ACC112 (cell line): ENCODE results near the gene CAPNS2.

Experiments
- H2AFZ ChIP-seq: fragments of 200-600 bp; sonication (generic); one replicate; pipeline ENCODE4 v1.6.0; 2017; ENCODE audit warnings: antibody characterized with exemption, low read length; ENCODE audit not compliant: unreplicated experiment
- H3K27ac ChIP-seq: fragments of 200-600 bp; sonication (generic); 2 replicates; pipeline ENCODE4 v1.5.1; 2014; ENCODE audit warnings: low read depth, mild to moderate bottlenecking, antibody characterized with exemption, low read length, moderate library complexity
- H3K27me3 ChIP-seq: fragments of 200-600 bp; sonication (generic); 2 replicates; pipeline ENCODE4 v1.6.1; 2014; ENCODE audit warnings: mild to moderate bottlenecking, antibody characterized with exemption, low read length, moderate library complexity, mixed read lengths; ENCODE audit not compliant: insufficient read depth
- H3K36me3 ChIP-seq: fragments of 200-600 bp; sonication (generic); 2 replicates; pipeline ENCODE4 v1.6.1; 2016; ENCODE audit warnings: mild to moderate bottlenecking, antibody characterized with exemption, low read length, moderate library complexity, mixed read lengths; ENCODE audit not compliant: insufficient read depth
- H3K4me1 ChIP-seq: fragments of 200-600 bp; sonication (generic); one replicate; pipeline ENCODE4 v1.6.1; 2016; ENCODE audit warnings: low read length, mixed read lengths; ENCODE audit not compliant: insufficient read depth, unreplicated experiment, control insufficient read depth
- H3K4me3 ChIP-seq: fragments of 200-600 bp; sonication (generic); 2 replicates; pipeline ENCODE4 v1.5.1; 2014; ENCODE audit warnings: mild to moderate bottlenecking, low read depth, low read length
- H3K79me2 ChIP-seq: fragments of 200-600 bp; sonication (generic); one replicate; pipeline ENCODE4 v1.6.0; 2016; ENCODE audit warnings: low read length; ENCODE audit not compliant: control insufficient read depth, unreplicated experiment, insufficient read depth

The CAPNS2 gene

GRCh38 chr16:55567382-55567781, 898 bp downstream of the CAPNS2 start:
- Histone ChIP-seq H2AFZ (no peak overlapping the region), H3K27me3 (no peaks in the 10 kb centered on the region), H3K36me3 (no peaks in the 10 kb centered on the region), H3K4me1 (peaks cover 44% of the 10 kb centered on the region), H3K4me3 (no peak overlapping the region), H3K79me2 (no peaks in the 10 kb centered on the region), H3K27ac (no peak overlapping the region)

GRCh38 chr16:55568207-55568606, 1.7 kb downstream of the CAPNS2 start:
- H2AFZ ChIP-seq: no peak overlapping the region
- H3K27me3 ChIP-seq: no peaks in the 10 kb centered on the region
- no peak overlapping the region for H3K27ac ChIP-seq
- no peaks in the 10 kb centered on the region for H3K79me2 ChIP-seq
- H3K4me3 ChIP-seq: no peak overlapping the region
- H3K36me3 ChIP-seq: no peaks in the 10 kb centered on the region
- peaks cover 41% of the 10 kb centered on the region for H3K4me1 ChIP-seq

GRCh38 chr16:55569025-55569424, 2.5 kb downstream of the CAPNS2 start:
- no peaks in the 10 kb centered on the region for H3K36me3 ChIP-seq
- peaks cover 33% of the 10 kb centered on the region for H3K4me1 ChIP-seq
- no peaks in the 10 kb centered on the region for H3K27me3 ChIP-seq
- H3K27ac ChIP-seq: no peak overlapping the region
- no peak overlapping the region for H3K4me3 ChIP-seq
- no peak overlapping the region for H2AFZ ChIP-seq
- H3K79me2 ChIP-seq: no peaks in the 10 kb centered on the region

- peaks cover 27% of the 10 kb centered on the region for H3K4me1 ChIP-seq
- H3K27me3 ChIP-seq: no peaks in the 10 kb centered on the region
- no peak overlapping the region for H3K4me3 ChIP-seq
- no peak overlapping the region for H2AFZ ChIP-seq
- H3K79me2 ChIP-seq: no peaks in the 10 kb centered on the region
- no peak overlapping the region for H3K27ac ChIP-seq
- H3K36me3 ChIP-seq: no peaks in the 10 kb centered on the region
These were observed 3.7 kb downstream of the CAPNS2 start for GRCh38 chr16:55570159-55570558.

- H3K27ac ChIP-seq: no peak overlapping the region
- H2AFZ ChIP-seq: no peak overlapping the region
- H3K79me2 ChIP-seq: no peaks in the 10 kb centered on the region
- H3K4me3 ChIP-seq: no peak overlapping the region
- H3K27me3 ChIP-seq: no peaks in the 10 kb centered on the region
- H3K36me3 ChIP-seq: no peaks in the 10 kb centered on the region
- peaks cover 27% of the 10 kb centered on the region for H3K4me1 ChIP-seq
These were observed 4.9 kb downstream of the CAPNS2 start for GRCh38 chr16:55571191-55571897.

- peaks cover 22% of the 10 kb centered on the region for H3K4me1 ChIP-seq
- H3K27ac ChIP-seq: no peak overlapping the region
- no peak overlapping the region for H3K4me3 ChIP-seq
- no peaks in the 10 kb centered on the region for H3K36me3 ChIP-seq
- H2AFZ ChIP-seq: no peak overlapping the region
- H3K79me2 ChIP-seq: no peaks in the 10 kb centered on the region
- no peaks in the 10 kb centered on the region for H3K27me3 ChIP-seq
These were observed 6.0 kb downstream of the CAPNS2 start for GRCh38 chr16:55572439-55572838.

- Histone ChIP-seq H2AFZ (no peak overlapping the region), H3K4me1 (no peaks in the 10 kb centered on the region), H3K27me3 (no peaks in the 10 kb centered on the region), H3K36me3 (0 out of 2 replicates have a peak, but pooled peaks cover 5% of the 10 kb centered on the region), H3K4me3 (no peak overlapping the region), H3K79me2 (no peaks in the 10 kb centered on the region), H3K27ac (no peak overlapping the region)
These were observed 8.3 kb downstream of the CAPNS2 start for GRCh38 chr16:55574811-55575210.

GRCh38 chr16:55575496-55575895, 9.0 kb downstream of the CAPNS2 start:
- Histone ChIP-seq H3K4me3 (no peak overlapping the region), H3K4me1 (no peaks in the 10 kb centered on the region), H3K36me3 (0 out of 2 replicates have a peak, but pooled peaks cover 7% of the 10 kb centered on the region), H2AFZ (no peak overlapping the region), H3K27me3 (no peaks in the 10 kb centered on the region), H3K79me2 (no peaks in the 10 kb centered on the region), H3K27ac (no peak overlapping the region)

GRCh38 chr16:55576384-55576783, 9.9 kb downstream of the CAPNS2 start:
- Histone ChIP-seq H2AFZ (no peak overlapping the region), H3K79me2 (no peaks in the 10 kb centered on the region), H3K4me1 (no peaks in the 10 kb centered on the region), H3K27ac (no peak overlapping the region), H3K4me3 (no peak overlapping the region), H3K36me3 (0 out of 2 replicates have a peak, but pooled peaks cover 7% of the 10 kb centered on the region), H3K27me3 (no peaks in the 10 kb centered on the region)

- H2AFZ ChIP-seq: no peak overlapping the region
- 0 out of 2 replicates have a peak, but pooled peaks cover 7% of the 10 kb centered on the region for H3K36me3 ChIP-seq
- no peak overlapping the region for H3K4me3 ChIP-seq
- H3K27me3 ChIP-seq: no peaks in the 10 kb centered on the region
- no peaks in the 10 kb centered on the region for H3K79me2 ChIP-seq
- no peaks in the 10 kb centered on the region for H3K4me1 ChIP-seq
- no peak overlapping the region for H3K27ac ChIP-seq
These were observed 11.4 kb downstream of the CAPNS2 start for GRCh38 chr16:55577887-55578286.

- Histone ChIP-seq H3K36me3 (no peaks in the 10 kb centered on the region), H3K4me1 (no peaks in the 10 kb centered on the region), H3K27me3 (0 out of 2 replicates have a peak, but pooled peaks cover 6% of the 10 kb centered on the region), H3K4me3 (no peak overlapping the region), H3K27ac (no peak overlapping the region), H3K79me2 (no peaks in the 10 kb centered on the region), H2AFZ (no peak overlapping the region)
These were observed 19.1 kb downstream of the CAPNS2 start for GRCh38 chr16:55585631-55586030.
